GM12801 (cell line): Measurements from ENCODE around the gene NR2F6.

ENCODE experiments used
- CTCF ChIP-seq: IDR thresholded peaks from one replicate; pipeline ENCODE4 v1.5.1; 2011; ENCODE audit warnings: control low read depth; ENCODE audit not compliant: insufficient read length; ENCODE audit errors: extremely low read depth

The NR2F6 gene

GRCh38 chr19:17209126-17210036 is 36.3 kb downstream of the NR2F6 start:
- no peak for TF ChIP-seq CTCF

GRCh38 chr19:17206736-17207581 is 38.8 kb downstream of the NR2F6 start:
- no peak for TF ChIP-seq CTCF

- no peak for TF ChIP-seq CTCF
These were observed 40.2 kb downstream of the NR2F6 start for GRCh38 chr19:17205237-17206140.

GRCh38 chr19:17202713-17203112 is 43.0 kb downstream of the NR2F6 start:
- no peak for TF ChIP-seq CTCF

GRCh38 chr19:17202249-17202648 is 43.5 kb downstream of the NR2F6 start:
- no peak for TF ChIP-seq CTCF

- TF ChIP-seq CTCF = no peak
These were observed 45.2 kb downstream of the NR2F6 start for GRCh38 chr19:17200408-17201079.
